ENCODE results near the gene PDZD4. TPM values are rescaled to one million over a fixed set of nuclear protein-coding genes. Genes with fewer than 3 reads are reported as not detected.

Gene PDZD4
- polyA plus RNA-seq, 1 donor (not counting 4 experiments of a cell fraction or from before 2014, with no cell fraction given) = 0.05 TPM

DNA sequence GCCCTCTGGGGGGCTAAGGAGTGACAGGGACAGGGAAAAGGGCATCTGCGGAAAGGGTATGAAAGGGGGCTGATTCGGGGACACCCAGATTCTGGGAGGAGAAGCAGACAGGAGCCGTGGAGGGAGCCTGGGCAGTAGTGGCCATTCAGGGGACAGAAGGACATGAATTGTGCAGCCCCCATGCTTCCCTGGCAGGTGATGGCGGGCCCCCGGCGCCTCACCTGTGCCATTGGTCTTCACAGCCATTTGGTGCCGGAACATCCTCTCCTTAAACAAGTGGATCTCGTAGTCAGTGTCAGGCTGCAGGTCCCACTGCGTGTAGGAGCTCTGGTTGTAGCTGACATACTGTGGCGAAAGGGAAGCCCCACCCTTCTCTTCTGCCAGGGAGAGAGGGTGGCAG lies 33.8 kb upstream of the PDZD4 start:
- dilution Hi-C loops (cut with MboI; ENCODE audit: extremely low pct_ligation_motif_present, low sequenced_read_pairs) = no loop called here
- Histone ChIP-seq H3K9me1 (ENCODE audit: control insufficient read depth, extremely low read depth, insufficient read depth, low read length) (no peaks in the 10 kb centered on the region), H3K9me3 (ENCODE audit: control insufficient read depth, low read depth, low read length) (no peaks in the 10 kb centered on the region), H3K27ac (ENCODE audit: control insufficient read depth, insufficient read depth, low read length) (no peak overlapping the region), H4K20me1 (ENCODE audit: control insufficient read depth, extremely low read depth, insufficient read depth, low read length) (no peaks in the 10 kb centered on the region), H3K4me1 (ENCODE audit: control insufficient read depth, extremely low read depth, insufficient read depth, low read length) (no peaks in the 10 kb centered on the region), H2AFZ (ENCODE audit: control insufficient read depth, low read length) (no peak overlapping the region), H3K9ac (ENCODE audit: control insufficient read depth, extremely low read depth, insufficient read depth, low read length) (no peak overlapping the region), H3K4me2 (ENCODE audit: control insufficient read depth, extremely low read depth, insufficient read depth, low read depth, low read length) (no peak overlapping the region), H3K4me3 (ENCODE audit: control insufficient read depth in 2 of 3, extremely low read depth in 1 of 3, insufficient read depth in 2 of 3, low read depth in 1 of 3, low read length in 3 of 3) (no peak overlapping the region), H3K36me3 (ENCODE audit: control insufficient read depth in 2 of 2, extremely low read depth in 1 of 2, insufficient read depth in 2 of 2, low read length in 2 of 2) (peaks cover 0 to 8% of the 10 kb centered on the region in 2 experiments), H3K27me3 (ENCODE audit: control insufficient read depth, extremely low read depth, insufficient read depth, low read length) (no peaks in the 10 kb centered on the region), H3K79me2 (ENCODE audit: control insufficient read depth, insufficient read depth, low read length) (no peaks in the 10 kb centered on the region)
- no peak for DNase-seq (ENCODE audit: low read depth, low spot score)
- TF ChIP-seq, protein P1, sequence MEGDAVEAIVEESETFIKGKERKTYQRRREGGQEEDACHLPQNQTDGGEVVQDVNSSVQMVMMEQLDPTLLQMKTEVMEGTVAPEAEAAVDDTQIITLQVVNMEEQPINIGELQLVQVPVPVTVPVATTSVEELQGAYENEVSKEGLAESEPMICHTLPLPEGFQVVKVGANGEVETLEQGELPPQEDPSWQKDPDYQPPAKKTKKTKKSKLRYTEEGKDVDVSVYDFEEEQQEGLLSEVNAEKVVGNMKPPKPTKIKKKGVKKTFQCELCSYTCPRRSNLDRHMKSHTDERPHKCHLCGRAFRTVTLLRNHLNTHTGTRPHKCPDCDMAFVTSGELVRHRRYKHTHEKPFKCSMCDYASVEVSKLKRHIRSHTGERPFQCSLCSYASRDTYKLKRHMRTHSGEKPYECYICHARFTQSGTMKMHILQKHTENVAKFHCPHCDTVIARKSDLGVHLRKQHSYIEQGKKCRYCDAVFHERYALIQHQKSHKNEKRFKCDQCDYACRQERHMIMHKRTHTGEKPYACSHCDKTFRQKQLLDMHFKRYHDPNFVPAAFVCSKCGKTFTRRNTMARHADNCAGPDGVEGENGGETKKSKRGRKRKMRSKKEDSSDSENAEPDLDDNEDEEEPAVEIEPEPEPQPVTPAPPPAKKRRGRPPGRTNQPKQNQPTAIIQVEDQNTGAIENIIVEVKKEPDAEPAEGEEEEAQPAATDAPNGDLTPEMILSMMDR (optimal IDR thresholded peaks at IDR 0.05 in 1 of 3, IDR thresholded peaks at IDR 0.05 in 1 of 3, conservative IDR thresholded peaks at IDR 0.05 in 1 of 3; ENCODE audit: extremely low read depth in 1 of 3, insufficient read depth in 2 of 3, low read length in 3 of 3) = no peak
- no peak for TF ChIP-seq EZH2 (IDR thresholded peaks at IDR 0.05; ENCODE audit: low read length)
- no peak for FAIRE-seq

DNA sequence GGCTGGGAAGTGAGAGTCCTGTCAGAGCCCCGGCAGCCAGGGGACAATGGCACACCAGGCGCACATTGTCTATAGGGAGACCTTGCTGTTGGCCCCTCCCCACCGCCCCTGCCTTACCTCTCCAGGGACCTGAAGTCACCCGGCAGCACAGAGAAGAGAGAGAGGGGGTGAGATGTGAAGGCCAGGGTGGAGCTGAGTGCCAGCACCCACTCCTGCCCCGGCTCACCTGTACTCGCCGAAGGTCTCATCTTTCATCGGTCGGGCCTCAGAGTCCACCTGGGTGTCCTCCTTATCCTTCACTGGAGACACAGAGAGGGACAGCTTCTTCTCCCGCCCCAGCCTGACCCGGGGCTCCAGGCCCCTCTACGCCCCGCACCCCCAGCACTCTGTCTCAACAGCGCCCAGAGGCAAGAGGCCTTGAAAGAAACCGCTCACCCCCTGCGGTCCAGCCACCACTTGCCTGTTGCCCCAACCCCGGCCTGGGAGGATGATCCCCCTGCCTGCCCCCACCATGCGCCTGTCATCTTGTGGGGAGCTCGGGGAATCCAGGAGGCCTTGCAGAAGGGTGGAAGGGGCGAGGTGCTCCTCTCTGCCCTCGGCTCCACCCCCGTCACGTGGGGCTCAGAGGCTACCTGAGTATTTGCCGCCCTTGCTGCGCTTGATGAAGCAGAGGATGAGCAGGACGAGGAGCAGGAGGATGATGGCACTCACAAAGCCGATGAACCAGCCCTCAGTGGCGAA lies 33.1 kb upstream of the PDZD4 start:
- H3K9me1 ChIP-seq (ENCODE audit: control insufficient read depth, extremely low read depth, insufficient read depth, low read length) = no peaks in the 10 kb centered on the region
- no peak overlapping the region for H3K4me2 ChIP-seq (ENCODE audit: control insufficient read depth, extremely low read depth, insufficient read depth, low read depth, low read length)
- H3K36me3 ChIP-seq (ENCODE audit: control insufficient read depth in 2 of 2, extremely low read depth in 1 of 2, insufficient read depth in 2 of 2, low read length in 2 of 2) = peaks cover 0 to 8% of the 10 kb centered on the region in 2 experiments
- H4K20me1 ChIP-seq (ENCODE audit: control insufficient read depth, extremely low read depth, insufficient read depth, low read length) = no peaks in the 10 kb centered on the region
- dilution Hi-C loops (cut with MboI; ENCODE audit: extremely low pct_ligation_motif_present, low sequenced_read_pairs) = no loop called here
- H2AFZ ChIP-seq (ENCODE audit: control insufficient read depth, low read length) = no peak overlapping the region
- no peaks in the 10 kb centered on the region for H3K79me2 ChIP-seq (ENCODE audit: control insufficient read depth, insufficient read depth, low read length)
- H3K9ac ChIP-seq (ENCODE audit: control insufficient read depth, extremely low read depth, insufficient read depth, low read length) = no peak overlapping the region
- TF ChIP-seq, protein P1 (optimal IDR thresholded peaks at IDR 0.05 in 1 of 3, IDR thresholded peaks at IDR 0.05 in 1 of 3, conservative IDR thresholded peaks at IDR 0.05 in 1 of 3; ENCODE audit: extremely low read depth in 1 of 3, insufficient read depth in 2 of 3, low read length in 3 of 3) = no peak
- TF ChIP-seq EZH2 (IDR thresholded peaks at IDR 0.05; ENCODE audit: low read length) = no peak
- H3K27me3 ChIP-seq (ENCODE audit: control insufficient read depth, extremely low read depth, insufficient read depth, low read length) = no peaks in the 10 kb centered on the region
- FAIRE-seq (no peak), DNase-seq (ENCODE audit: low read depth, low spot score) (no peak)
- H3K4me3 ChIP-seq (ENCODE audit: control insufficient read depth in 2 of 3, extremely low read depth in 1 of 3, insufficient read depth in 2 of 3, low read depth in 1 of 3, low read length in 3 of 3) = no peak overlapping the region
- H3K4me1 ChIP-seq (ENCODE audit: control insufficient read depth, extremely low read depth, insufficient read depth, low read length) = no peaks in the 10 kb centered on the region
- no peak overlapping the region for H3K27ac ChIP-seq (ENCODE audit: control insufficient read depth, insufficient read depth, low read length)
- H3K9me3 ChIP-seq (ENCODE audit: control insufficient read depth, low read depth, low read length) = no peaks in the 10 kb centered on the region

Data from keratinocyte (primary cell).